ENCODE data around the gene CDCP1.
A peak's percentile ranks its signal among the peaks of the same experiment; 100 is the strongest.

CDCP1 gene

DNA sequence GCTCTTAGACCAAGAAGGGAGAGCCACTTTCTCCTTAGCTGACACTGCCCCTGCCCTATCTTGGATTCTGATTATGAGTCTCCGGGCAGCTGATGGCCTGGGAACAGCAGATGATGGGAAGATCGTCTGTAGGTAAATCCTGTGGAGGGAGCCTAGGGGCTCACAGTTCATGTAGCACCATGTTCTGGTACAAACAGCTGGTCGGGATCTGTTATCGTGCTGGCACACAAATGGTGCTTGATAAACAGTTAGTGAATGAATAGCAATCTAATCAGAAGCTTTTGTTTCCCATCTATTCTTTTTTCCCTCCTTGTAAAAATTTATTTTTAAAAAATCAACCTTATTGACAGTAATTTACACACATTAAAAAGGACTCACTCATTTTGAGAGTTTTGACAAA, 26.8 kb downstream of the CDCP1 start:
- no peak for DNase-seq (ENCODE audit: low read depth)
- H3K4me3 ChIP-seq (ENCODE audit: control insufficient read depth, low read depth, low read length), result no peak overlapping the region
- TF ChIP-seq CTCF (IDR thresholded peaks at IDR 0.05; ENCODE audit: control insufficient read depth, insufficient read depth, low read depth, low read length, missing control alignments), result no peak

- H3K4me3 ChIP-seq (ENCODE audit: control insufficient read depth, low read depth, low read length), result no peak overlapping the region
- TF ChIP-seq CTCF (IDR thresholded peaks at IDR 0.05; ENCODE audit: control insufficient read depth, insufficient read depth, low read depth, low read length, missing control alignments), result no peak
- no peak for DNase-seq (ENCODE audit: low read depth)
Observed at GRCh38 chr3:45118615-45119071, 27.5 kb downstream of the CDCP1 start.

- no peak for TF ChIP-seq CTCF (IDR thresholded peaks at IDR 0.05; ENCODE audit: control insufficient read depth, insufficient read depth, low read depth, low read length, missing control alignments)
- no peak overlapping the region for H3K4me3 ChIP-seq (ENCODE audit: control insufficient read depth, low read depth, low read length)
- no peak for DNase-seq (ENCODE audit: low read depth)
Observed at GRCh38 chr3:45116350-45116749, 29.8 kb downstream of the CDCP1 start.

GRCh38 chr3:45113625-45114050, 32.5 kb downstream of the CDCP1 start:
- TF ChIP-seq CTCF (IDR thresholded peaks at IDR 0.05; ENCODE audit: control insufficient read depth, insufficient read depth, low read depth, low read length, missing control alignments), result no peak
- no peak overlapping the region for H3K4me3 ChIP-seq (ENCODE audit: control insufficient read depth, low read depth, low read length)
- DNase-seq (ENCODE audit: low read depth), result no peak

DNA sequence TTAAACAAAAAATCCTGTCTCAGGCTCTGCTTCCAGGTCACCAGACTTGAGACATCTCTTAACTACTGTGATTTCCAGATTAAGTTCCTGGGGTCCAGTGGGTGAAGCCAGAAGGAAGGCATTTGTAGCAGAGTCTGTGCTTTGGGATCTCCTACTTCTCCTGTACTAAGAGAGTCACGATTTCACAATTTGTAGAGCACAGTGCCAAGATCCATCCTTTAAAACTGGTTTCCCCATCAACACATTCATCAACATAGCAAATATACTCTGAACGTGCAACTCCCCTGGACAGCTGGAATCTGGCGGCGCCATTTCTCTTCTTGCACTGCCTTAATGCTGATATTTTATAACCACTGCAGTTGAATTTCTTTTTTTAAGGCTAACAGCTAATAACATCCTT, 33.2 kb downstream of the CDCP1 start:
- no peak for TF ChIP-seq CTCF (IDR thresholded peaks at IDR 0.05; ENCODE audit: control insufficient read depth, insufficient read depth, low read depth, low read length, missing control alignments)
- H3K4me3 ChIP-seq (ENCODE audit: control insufficient read depth, low read depth, low read length), result no peak overlapping the region
- peak; percentile 52 for DNase-seq (ENCODE audit: low read depth)

- H3K4me3 ChIP-seq (ENCODE audit: control insufficient read depth, low read depth, low read length), result no peak overlapping the region
- no peak for DNase-seq (ENCODE audit: low read depth)
- TF ChIP-seq CTCF (IDR thresholded peaks at IDR 0.05; ENCODE audit: control insufficient read depth, insufficient read depth, low read depth, low read length, missing control alignments), result no peak
Observed at GRCh38 chr3:45110509-45110833, 35.7 kb downstream of the CDCP1 start.
